HG03342 (cell line): ENCODE data around the gene TMTC1.
"Not testable (repeated sequence)": the region's sequence is repeated elsewhere in the genome, so short reads cannot be mapped to it uniquely, and the experiment has no call there.

Experiments used
- ATAC-seq: cut with Tn5 transposase; IDR thresholded peaks from one replicate; pipeline ENCODE4 v1.9.1; 2021; ENCODE audit warnings: mild to moderate bottlenecking, moderate library complexity; ENCODE audit not compliant: unreplicated experiment

The TMTC1 gene

DNA sequence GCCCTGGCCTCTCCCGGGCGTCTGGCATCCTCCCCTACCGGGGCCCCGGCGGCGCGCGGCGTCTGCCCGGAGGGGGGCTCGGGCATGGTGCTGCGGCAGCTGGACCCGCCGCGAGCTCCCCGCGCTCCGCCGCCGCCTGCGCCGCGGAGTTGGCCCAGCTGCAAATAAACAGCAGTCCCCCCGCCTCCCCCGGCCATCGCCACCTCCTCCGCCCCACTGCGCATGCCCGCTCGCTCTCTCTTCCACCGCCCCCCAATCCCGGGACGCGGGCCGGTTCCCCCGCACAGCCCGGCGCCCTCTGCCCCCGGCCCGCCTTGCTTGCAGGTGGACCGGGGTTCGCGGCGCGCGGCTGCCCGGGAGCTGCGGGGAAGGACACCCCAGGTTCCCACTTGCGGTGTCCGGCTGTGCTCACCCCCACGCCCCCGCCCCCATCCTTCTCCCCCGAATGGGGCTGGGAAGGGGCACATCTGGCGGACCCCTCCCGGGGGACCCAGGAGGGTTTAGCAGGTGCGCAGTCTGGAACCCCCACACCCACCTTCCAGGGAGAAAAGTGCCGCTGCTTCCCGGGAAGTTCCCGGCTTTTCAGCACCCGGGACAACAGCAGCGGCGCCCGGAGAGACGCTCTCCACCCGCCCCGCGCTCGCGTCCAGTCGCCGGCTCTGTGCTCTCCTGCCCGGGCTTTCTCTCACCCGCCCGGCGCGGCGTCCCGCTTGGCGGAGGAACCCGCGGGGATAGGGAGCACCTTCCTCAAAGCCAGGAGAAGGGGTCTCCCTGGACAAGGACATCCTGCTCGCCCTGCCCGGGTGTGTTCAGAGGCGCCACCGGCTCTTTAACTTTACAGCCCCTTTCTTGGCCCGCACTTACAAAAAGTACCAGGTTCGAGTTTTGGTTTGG lies at the start of gene TMTC1:
TSS of gene TMTC1 (minus strand) at position 170 of the 894 bp plus-strand sequence. CDS start 191 bp downstream, outside the sequence.
- ATAC-seq = no peak

DNA sequence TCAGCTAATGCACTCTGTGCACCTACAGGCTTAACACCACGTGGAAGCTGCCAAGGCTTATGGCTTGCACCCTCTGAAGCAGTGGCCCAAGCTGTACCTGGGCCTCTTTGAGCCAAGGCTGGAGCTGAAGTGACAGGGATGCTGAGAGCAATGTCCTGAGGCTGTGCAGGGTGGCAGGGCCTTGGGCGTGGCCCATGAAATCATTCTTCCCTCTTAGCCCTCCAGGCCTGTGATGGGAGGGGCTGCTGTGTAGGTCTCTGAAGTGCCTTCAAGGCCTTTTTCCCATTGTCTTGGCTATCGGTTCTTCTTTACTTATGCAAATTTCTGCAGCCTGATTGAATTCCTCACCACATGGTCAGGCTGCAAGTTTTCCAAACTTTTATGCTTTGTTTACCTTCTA lies 47.4 kb upstream of the TMTC1 start:
- no peak for ATAC-seq

DNA sequence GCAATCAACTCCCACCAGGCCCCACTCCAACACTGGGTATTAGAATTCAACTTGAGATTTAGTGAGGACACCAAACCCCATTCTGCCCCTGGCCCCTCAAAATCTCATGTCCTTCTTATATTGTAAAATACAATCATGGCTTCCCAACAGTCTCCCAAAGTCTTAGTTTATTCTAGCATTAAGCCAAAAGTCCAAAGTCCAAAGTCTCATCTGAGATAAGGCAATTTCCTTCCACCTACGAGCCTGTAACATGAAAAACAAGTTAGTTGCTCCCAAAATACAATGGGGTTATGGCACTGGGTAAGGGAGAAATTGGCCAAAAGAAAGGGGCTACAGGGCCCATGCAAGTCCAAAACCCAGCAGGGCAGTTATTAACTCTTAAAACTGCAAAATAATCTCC lies 46.6 kb upstream of the TMTC1 start:
- no peak for ATAC-seq

DNA sequence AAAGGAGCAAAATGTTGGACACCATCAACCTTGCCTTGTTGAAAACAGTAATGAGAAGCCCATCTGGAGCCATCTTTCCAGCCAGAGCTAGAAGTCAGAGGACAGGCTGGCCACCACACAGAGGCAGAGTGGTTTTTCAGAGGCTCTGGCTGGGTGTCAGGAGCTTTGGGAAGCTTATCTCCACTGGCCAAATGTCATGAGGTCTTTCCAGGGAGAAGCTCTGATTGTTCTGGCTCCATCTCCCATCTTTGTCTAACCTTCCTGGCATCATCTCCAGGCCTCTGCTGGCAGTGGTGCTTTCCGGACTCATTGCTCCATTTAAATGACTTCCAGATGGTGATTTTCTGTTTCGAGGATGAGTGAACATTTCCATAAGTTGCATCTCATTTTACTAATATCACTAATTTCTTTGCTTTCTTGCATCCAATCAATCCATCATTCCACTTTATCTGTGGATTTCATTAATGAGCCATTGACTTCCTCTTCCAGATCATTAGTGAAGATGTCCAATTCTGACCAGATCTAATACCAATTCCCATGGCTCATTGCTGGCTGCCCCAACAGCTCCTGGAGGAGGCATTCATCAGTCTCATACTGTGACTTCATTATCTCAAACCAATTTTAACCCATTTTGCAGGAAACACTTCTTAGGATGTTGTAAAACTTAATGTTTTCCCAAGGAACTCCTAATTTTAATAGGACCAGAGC lies 35.3 kb upstream of the TMTC1 start:
- no peak for ATAC-seq

DNA sequence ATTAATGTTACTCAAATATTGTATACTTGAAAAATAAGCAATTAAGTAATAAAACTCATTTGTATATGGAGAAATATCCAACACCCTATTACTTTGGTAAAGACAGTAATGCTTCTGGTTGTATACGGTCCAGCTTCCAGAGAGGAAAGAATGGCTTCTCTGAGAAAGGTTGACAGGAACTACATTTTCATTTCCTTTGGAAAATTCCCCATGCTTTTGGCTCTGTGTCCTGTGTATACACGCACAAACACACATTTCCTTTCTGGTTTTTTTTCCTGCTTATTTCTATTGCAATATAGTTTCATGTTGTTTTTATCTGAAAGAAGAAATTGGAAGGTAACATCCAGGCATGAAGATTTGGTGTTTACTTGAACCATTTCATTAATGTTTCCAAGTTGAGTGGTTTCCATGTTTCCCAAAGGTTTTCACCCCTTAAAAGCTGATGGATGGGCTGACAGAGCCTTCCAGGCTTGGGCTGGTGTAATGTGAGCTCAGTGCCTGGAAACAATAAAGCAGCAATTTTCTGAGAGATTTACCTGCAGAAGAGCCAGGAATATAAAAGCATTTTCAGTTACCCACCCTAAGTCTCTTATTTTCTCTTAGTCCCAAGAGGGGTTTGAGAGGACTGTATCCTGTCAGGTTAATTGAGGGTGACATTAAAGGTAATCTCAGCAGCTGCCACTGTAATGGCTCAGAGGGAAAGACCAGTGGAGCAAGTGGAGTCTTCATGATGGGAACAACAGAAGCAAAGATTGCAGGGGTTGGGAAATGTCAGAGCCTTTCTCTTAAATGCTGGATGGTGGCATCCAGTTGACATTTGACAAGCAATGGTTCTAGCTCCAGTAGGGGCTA lies 33.4 kb upstream of the TMTC1 start:
- ATAC-seq = no peak

DNA sequence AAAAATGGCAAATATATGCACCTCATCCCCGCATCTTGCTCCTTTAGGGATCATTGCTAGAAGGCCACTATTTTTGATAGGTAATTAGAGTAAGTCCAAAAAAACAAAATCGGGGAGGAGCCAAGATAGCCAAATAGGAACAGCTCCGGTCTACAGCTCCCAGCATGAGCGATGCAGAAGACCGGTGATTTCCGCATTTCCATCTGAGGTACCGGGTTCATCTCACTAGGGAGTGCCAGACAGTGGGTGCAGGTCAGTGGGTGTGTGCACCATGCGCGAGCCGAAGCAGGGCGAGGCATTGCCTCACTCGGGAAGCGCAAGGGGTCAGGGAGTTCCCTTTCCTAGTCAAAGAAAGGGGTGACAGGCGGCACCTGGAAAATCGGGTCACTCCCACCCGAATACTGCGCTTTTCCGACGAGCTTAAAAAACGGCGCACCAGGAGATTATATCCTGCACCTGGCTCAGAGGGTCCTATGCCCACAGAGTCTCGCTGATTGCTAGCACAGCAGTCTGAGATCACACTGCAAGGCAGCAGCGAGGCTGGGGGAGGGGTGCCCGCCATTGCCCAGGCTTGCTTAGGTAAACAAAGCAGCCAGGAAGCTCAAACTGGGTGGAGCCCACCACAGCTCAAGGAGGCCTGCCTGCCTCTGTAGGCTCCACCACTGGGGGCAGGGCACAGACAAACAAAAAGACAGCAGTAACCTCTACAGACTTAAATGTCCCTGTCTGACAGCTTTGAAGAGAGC lies 26.0 kb upstream of the TMTC1 start:
- ATAC-seq = not testable (repeated sequence)

DNA sequence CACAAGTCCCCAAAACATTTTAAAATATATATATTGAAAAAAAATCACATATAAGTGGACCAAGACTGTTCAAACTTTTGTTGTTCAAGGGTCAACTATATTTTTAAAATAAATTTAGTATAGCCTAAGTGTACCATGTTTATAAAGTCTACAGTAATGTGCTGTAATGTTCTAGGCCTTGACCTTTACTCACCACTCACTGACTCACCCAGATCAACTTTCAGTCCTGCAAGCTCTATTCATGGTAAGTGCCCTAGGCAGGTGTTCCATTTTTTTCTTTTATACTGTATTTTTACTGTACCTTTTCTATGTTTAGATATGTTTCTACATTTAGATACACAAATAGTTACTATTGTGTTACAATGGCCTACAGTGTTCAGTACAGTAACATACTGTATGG lies 23.4 kb upstream of the TMTC1 start:
- no peak for ATAC-seq

DNA sequence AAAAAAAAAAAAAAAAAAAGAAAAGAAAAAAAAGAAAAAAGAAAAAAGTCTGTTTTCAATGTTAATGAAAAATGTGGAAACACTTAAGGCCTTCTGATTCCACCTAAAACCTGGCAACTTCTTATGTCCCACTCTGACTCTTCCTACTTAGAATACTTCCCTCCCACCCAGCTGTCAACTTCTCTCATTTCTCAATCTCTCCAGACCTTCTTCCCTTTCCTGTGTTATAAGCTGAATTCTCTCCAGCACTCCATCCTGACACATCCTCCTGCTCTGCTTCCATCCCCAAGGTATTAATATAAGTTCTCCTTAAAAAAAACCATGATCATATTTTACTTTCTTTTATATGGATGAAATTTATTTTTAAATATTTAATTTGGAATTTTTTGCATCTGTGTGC lies 20.3 kb upstream of the TMTC1 start:
- ATAC-seq = no peak

DNA sequence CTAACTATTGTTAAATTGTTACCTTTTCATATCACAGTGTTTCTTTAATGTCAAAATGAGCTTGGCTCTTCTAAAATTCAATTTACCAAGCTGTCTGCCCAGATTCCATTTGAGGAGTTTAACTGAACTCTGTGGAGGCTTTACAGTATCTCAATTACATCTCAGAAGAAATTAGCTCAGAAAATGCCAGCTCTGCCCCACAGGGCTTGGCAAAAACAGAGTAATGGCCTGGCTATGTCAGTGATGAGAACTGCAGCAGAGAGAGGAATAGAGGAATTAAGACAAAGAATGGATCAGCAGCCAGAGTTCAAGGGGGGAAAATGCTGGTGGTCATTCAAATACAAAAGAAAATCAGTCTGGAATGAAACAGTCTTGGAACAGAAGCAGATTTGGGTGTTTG lies 15.8 kb upstream of the TMTC1 start:
- no peak for ATAC-seq

DNA sequence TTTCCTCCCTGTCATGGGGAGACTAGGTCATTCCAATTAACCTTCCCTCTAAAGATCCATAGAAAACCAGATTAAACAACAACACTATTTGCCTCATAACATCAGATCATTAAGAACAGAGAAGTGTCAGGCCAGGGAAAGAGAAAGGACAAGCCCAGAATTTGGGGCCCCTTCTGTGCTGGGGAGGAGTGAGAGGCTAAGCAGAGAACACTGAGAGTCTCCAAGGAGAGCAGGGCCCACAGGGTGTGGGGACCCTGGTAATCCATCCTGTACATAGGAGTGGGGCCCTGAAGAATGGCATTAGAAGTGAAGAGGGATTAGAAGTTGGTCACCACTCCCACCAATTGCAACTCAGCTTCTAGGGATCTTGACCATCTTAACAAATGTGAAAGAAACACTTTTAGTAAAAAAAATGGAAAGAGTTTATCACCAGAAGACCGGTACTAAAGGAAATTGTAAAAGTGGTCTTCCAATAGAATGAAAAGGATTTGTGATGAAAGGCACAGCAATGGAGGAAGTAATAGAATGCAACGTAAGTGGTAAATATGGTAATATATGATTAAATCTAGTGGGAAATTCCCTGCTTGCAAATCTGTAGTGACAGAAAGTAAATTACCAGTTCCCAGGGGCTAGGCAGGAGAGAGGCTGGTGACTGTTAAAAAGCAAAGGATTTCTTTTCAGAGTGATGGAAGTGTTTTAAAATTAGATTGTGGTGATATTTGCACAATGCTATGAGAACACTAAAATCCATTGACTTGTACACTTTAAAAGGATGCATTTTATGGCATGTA lies 14.0 kb upstream of the TMTC1 start:
- no peak for ATAC-seq

DNA sequence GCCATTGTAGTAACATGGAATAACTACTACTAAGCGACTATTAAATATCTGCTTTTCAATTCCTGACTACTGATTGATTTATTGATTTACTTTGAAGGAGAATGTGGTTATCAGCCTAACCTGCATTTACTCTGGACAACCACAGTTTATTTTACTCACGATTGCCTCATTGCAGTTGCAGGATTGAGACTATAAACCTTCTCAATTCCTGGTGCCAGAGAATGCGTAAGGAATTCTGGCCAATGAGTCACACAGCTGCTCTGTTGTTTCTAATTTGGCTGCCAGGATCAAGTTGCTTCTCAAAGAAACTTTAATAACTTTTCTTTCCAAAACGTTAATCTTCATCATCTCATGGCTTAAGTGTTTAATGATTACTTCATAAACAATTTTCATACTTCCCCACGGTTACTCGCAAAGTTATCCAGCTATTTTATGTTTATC lies 13.1 kb upstream of the TMTC1 start:
- no peak for ATAC-seq

DNA sequence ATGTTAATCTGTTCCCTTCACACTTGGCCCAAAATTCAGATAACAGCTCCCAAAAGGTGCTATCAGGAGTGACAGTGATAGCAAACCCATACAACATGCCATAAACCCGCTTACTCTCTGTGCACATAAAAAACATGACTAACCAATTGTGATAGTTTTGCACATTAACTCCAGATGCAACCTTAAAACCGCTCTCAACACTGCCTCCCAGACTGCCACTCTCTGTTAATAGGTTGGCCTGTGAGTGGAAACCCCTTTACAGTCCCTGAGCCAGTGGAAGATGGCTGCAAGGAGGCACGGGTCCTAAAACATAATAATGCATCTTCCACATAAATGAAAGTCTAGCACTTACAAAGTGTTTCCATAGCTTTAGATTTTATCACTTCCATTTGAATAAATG lies 12.0 kb upstream of the TMTC1 start:
- ATAC-seq = no peak

DNA sequence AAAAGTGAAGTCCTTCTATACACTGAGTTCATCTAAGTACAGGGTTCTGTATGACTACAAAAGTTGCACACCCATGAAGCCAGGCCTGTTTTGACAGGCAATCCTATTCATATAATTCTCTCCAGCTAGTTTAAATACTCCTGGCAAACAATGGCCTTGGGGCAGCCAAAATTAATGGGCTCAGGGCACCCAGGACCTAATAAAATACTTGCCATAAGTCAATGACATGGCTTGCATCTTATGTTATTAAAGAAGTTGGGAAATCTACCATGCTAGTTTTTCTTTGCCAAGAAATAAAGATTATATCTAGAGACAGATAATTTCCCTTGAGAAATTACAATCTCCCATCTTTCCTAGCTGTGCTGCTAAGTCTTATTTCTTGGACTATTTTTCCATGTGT lies 11.1 kb upstream of the TMTC1 start:
- no peak for ATAC-seq

DNA sequence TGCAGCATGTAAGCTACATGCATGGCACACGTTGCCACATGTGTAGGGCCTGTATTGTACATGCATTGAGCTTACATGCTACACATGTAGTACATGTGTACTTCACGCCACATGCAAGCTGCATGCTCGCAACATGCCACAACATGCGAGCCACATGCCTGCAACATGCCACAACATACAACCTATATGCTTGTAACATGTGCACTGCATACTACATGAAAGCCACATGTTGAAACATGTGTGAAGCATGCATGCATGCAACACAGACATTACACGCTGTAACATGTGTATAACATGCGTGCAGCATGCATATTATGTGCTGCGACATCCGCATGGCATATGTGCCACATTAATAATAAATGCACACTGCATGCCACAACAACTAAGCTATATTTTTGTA lies 9.1 kb upstream of the TMTC1 start:
- ATAC-seq = no peak

DNA sequence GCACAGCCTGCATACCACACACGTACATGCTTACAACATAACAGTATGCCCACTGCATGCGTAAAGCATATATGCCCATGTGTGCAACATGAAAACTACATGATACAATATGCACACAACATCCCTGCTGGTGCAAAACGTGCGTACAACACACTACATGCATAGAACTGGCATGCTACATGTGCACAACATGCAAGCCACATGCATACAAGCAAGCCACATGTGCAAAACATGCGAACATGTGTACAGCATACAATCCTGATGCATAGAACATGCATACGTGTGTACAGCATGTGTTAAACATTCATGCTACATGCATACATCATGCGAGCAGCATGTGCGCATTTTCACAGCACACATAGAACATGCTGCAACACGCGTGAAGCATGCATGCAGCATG lies 8.4 kb upstream of the TMTC1 start:
- ATAC-seq = no peak

DNA sequence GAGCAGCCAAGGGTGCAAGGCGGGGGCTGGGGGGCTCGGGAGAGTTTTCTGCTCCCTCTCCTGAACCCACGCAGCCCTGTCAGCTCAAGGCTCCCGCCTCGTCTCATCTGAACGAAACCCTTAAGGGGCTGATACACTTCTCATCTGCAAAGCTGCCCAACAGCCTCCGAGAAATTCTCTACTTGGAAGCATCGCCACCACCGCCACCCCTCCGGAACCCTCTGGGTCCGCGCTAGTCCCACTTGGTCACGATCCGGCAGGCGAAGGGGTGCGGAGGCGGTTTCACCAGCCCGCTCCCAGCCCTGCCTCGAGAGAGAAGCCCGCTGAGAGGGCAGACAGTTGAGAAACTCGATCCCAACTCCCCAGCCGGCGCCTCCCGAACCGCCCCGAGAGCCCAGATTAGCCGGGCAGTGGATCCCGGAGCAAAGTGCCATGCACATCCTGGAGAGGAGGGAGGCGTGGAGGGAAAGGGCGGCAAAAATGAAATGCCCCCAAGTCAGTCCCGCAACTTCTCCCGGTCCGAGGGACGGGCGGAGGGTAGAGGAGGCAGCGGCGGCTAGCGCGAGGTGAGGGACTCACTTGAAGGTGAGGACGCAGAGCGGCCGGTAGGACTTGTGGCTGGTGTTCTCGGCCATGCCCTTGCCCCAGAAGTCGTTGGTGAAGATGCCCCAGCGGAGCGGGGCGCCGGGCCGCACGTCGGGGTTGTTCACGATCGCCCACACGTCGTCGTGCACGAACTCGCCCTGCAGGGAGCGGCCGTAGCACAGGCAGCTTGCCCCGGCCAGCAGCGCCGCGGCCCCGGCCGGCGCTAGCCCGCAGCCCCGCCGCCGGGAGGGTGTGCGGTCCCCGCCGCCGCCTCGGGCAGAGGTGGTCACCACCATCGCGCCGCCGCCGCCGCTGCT lies 620 bp downstream of the TMTC1 start:
- ATAC-seq = peak; percentile 13

DNA sequence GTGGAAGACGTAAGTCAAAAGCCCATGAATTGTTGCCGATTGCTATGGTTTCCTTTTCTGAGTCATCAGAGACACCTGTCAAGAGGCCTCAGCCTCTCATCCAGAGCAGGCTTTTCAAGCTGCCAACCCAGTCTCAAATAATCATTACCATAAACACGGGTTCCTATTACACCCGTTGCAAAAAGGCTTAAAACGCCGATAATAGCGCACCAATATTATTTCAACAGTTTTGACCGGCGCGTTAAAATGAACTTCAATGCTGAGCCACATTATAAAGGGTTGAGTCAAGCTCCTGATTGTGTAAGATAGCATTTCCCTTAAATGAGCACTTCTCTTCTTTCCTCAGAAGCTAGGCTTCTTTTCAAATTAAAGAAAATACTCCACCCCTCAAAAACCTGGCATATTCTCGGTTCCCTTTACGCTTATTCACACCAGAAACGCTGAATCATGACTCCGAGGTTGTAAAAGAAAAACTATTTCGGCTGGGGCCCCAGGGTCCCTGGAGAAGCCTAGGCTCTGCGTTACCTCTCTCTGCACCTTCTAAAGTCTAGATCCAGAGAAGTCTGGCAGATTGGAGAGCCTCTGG lies 1.4 kb downstream of the TMTC1 start:
- peak; percentile 59 for ATAC-seq

DNA sequence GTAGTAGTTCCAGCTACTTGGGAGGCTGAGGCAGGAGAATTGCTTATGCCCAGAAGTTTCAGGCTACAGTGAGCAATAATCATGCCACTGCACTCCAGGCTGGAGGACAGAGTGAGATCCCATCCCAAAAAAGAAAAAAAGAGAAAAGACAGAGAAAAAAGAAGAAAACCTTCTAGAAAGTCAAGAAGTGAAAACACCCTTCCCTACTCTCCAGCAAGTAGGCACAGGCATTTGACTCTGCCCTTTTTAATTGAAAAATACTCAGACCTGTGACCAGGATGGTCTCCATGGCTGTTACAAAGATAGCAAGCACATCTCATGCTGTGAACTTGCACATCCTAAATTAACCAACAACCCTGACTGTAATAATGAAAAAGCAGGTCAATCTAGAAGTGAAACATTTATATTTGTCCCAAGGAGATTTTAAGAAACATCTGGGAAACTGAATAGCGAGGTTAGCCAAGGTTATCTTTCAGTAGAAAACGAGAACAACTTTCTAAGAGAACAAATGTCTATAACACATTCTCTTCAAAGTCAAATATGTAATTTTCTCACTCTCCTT lies 2.0 kb downstream of the TMTC1 start:
- ATAC-seq = no peak
